HEK293 (cell line): ENCODE measurements around the gene NEURL4.

Source experiments
- CTCF ChIA-PET: fragments of 350-600 bp; formaldehyde crosslinking; extraction: SDS; loops from one replicate; lab custom pipeline; 2021; ENCODE audit warnings: antibody characterized with exemption; lab: Yijun Ruan, JAX
- POLR2A ChIA-PET: fragments of 300-600 bp; formaldehyde crosslinking; extraction: SDS; loops from one replicate; lab custom pipeline; 2020; ENCODE audit warnings: antibody characterized with exemption, inconsistent platforms; lab: Yijun Ruan, JAX
- H3K27ac ChIP-seq: fragments of 200-500 bp; sonication (Bioruptor generic); 2 replicates; pipeline ENCODE4 v1.5.1; 2014; ENCODE audit warnings: low read depth, low read length, control low read depth, inconsistent platforms; ENCODE audit errors: extremely low read depth
- H3K36me3 ChIP-seq, 2 experiments: fragments of 200-500 bp in 1 of 2; sonication (Bioruptor generic) in 1 of 2; 1 replicate in 1 of 2; 2 replicates in 1 of 2; pipeline ENCODE4 v1.5.1; 2014 to 2017; ENCODE audit warnings: inconsistent platforms in 2 of 2, low read length in 2 of 2; ENCODE audit not compliant: control insufficient read depth in 2 of 2, insufficient read depth in 1 of 2
- H3K4me1 ChIP-seq: fragments of 200-500 bp; sonication (Bioruptor generic); 2 replicates; pipeline ENCODE4 v1.5.1; 2014; ENCODE audit warnings: mild to moderate bottlenecking, low read length, inconsistent platforms; ENCODE audit not compliant: control insufficient read depth, insufficient read depth
- H3K4me3 ChIP-seq: 2 replicates; pipeline ENCODE4 v1.5.1; 2011; ENCODE audit warnings: low read depth, mild to moderate bottlenecking, control low read depth, low read length, moderate library complexity
- H3K9me3 ChIP-seq: fragments of 200-500 bp; sonication (Bioruptor generic); 2 replicates; pipeline ENCODE4 v1.5.1; 2014; ENCODE audit warnings: low read depth, low read length, inconsistent platforms; ENCODE audit not compliant: control insufficient read depth, insufficient read depth
- IKZF3 ChIP-seq: fragments of 450-650 bp; IDR thresholded peaks from 2 replicates; pipeline ENCODE4 v1.5.0; 2018; ENCODE audit warnings: missing biosample characterization, mild to moderate bottlenecking, missing genetic modification characterization, moderate library complexity
- SETDB1 ChIP-seq: IDR thresholded peaks from one replicate; pipeline ENCODE4 v1.6.1; 2017; ENCODE audit warnings: mild to moderate bottlenecking, low read length, moderate library complexity, mixed read lengths; ENCODE audit not compliant: insufficient read length
- WT1 ChIP-seq: fragments of 450-650 bp; formaldehyde crosslinking; IDR thresholded peaks from 2 replicates; pipeline ENCODE4 v1.5.1; 2016; ENCODE audit warnings: missing biosample characterization, missing genetic modification characterization
- ZFP69B ChIP-seq: fragments of 450-650 bp; formaldehyde crosslinking; IDR thresholded peaks from 2 replicates; pipeline ENCODE4 v1.5.1; 2016; ENCODE audit warnings: missing biosample characterization, missing genetic modification characterization
- ZIC2 ChIP-seq: fragments of 450-650 bp; formaldehyde crosslinking; IDR thresholded peaks from 2 replicates; pipeline ENCODE4 v1.5.1; 2016; ENCODE audit warnings: missing biosample characterization, missing genetic modification characterization
- ZNF133 ChIP-seq: fragments of 450-650 bp; formaldehyde crosslinking; IDR thresholded peaks from 2 replicates; pipeline ENCODE4 v1.5.1; 2016; ENCODE audit warnings: missing biosample characterization, missing genetic modification characterization
- ZNF157 ChIP-seq: fragments of 450-650 bp; formaldehyde crosslinking; IDR thresholded peaks from 2 replicates; pipeline ENCODE4 v1.5.1; 2016; ENCODE audit warnings: missing biosample characterization, missing genetic modification characterization
- ZNF16 ChIP-seq: fragments of 450-650 bp; formaldehyde crosslinking; IDR thresholded peaks from 2 replicates; pipeline ENCODE4 v1.5.1; 2016; ENCODE audit warnings: low read depth, missing biosample characterization, missing genetic modification characterization
- ZNF548 ChIP-seq: fragments of 450-650 bp; formaldehyde crosslinking; IDR thresholded peaks from 2 replicates; pipeline ENCODE4 v1.5.1; 2016; ENCODE audit warnings: missing biosample characterization, missing genetic modification characterization
- ZNF571 ChIP-seq: fragments of 450-650 bp; formaldehyde crosslinking; IDR thresholded peaks from 2 replicates; pipeline ENCODE4 v1.5.0; 2017; ENCODE audit warnings: missing biosample characterization, missing genetic modification characterization
- ZNF600 ChIP-seq: fragments of 450-650 bp; formaldehyde crosslinking; IDR thresholded peaks from 2 replicates; pipeline ENCODE4 v1.5.1; 2016; ENCODE audit warnings: missing biosample characterization, missing genetic modification characterization
- ZNF830 ChIP-seq: fragments of 450-650 bp; IDR thresholded peaks from 2 replicates; pipeline ENCODE4 v1.5.0; 2018; ENCODE audit warnings: missing biosample characterization, missing genetic modification characterization, low read depth, mild to moderate bottlenecking, moderate library complexity
- ZNF843 ChIP-seq: fragments of 450-650 bp; formaldehyde crosslinking; IDR thresholded peaks from 2 replicates; pipeline ENCODE4 v1.5.1; 2016; ENCODE audit warnings: missing biosample characterization, missing genetic modification characterization
- TF ChIP-seq, protein P1 (sequence below): fragments of 450-650 bp; formaldehyde crosslinking; IDR thresholded peaks from 2 replicates; pipeline ENCODE4 v1.5.1; 2016; ENCODE audit warnings: missing biosample characterization, missing genetic modification characterization
- TF ChIP-seq, protein P2 (sequence below): fragments of 450-650 bp; formaldehyde crosslinking; IDR thresholded peaks from 2 replicates; pipeline ENCODE4 v1.5.1; 2016; ENCODE audit warnings: missing biosample characterization, missing genetic modification characterization
- TF ChIP-seq, protein P3 (sequence below): fragments of 450-650 bp; formaldehyde crosslinking; IDR thresholded peaks from 2 replicates; pipeline ENCODE4 v1.5.1; 2016; ENCODE audit warnings: missing biosample characterization, missing genetic modification characterization
- TF ChIP-seq, protein P4 (sequence below): fragments of 450-650 bp; formaldehyde crosslinking; IDR thresholded peaks from 2 replicates; pipeline ENCODE4 v1.5.1; 2016; ENCODE audit warnings: missing biosample characterization, missing genetic modification characterization
- TF ChIP-seq, protein P5 (sequence below): sonication (generic); formaldehyde crosslinking; IDR thresholded peaks from 2 replicates; pipeline ENCODE4 v1.8.1; 2022; ENCODE audit warnings: mild to moderate bottlenecking, moderate library complexity, missing genetic modification reagents
- TF ChIP-seq, protein P6 (sequence below): fragments of 450-650 bp; formaldehyde crosslinking; IDR thresholded peaks from 2 replicates; pipeline ENCODE4 v1.5.1; 2017; ENCODE audit warnings: missing biosample characterization, missing genetic modification characterization

The NEURL4 gene

DNA sequence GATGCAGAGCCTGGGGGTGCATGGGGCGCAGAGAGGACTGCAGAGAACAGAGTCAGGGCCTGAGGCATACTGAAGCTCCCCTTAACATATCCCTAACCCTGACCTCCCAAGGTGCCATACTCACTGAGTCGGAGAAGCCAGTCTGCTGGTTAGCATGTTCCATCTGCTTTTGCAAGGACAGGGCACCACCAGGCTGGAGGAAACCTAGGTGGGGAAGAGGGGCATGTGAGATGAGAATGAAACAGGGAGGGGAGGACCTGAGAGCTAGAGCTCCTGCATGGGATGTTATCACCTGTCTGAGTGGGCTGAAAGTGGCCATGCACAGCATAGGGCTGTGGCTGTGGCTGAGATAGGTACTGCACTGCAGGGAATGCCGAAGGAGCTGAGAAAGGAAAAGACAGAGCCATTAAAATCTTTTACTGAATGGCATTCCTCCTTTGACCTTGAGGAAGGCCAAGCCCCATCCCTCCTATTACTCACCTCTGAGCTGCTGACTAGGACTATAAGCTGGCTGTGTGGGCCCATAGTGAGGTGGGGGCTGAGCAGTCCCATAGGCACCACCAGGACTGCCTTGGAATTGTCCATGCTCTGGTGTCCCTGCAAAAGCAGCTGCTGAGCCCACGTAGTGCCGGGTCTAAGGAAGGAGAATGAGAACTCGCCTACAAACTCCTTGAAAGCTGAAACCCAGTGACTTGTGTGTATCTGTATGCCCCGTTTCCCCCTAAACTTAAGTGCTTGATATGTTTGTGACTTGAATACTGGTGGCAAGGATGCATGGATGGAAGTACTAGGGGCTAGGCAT, 15.8 kb downstream of the NEURL4 start (continued):
- TF ChIP-seq, protein P1, sequence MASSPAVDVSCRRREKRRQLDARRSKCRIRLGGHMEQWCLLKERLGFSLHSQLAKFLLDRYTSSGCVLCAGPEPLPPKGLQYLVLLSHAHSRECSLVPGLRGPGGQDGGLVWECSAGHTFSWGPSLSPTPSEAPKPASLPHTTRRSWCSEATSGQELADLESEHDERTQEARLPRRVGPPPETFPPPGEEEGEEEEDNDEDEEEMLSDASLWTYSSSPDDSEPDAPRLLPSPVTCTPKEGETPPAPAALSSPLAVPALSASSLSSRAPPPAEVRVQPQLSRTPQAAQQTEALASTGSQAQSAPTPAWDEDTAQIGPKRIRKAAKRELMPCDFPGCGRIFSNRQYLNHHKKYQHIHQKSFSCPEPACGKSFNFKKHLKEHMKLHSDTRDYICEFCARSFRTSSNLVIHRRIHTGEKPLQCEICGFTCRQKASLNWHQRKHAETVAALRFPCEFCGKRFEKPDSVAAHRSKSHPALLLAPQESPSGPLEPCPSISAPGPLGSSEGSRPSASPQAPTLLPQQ (tag by site-specific recombination), result peak; percentile 90
- TF ChIP-seq ZFP69B (tag by site-specific recombination) (peak; percentile 91), ZNF548 (tag by site-specific recombination) (no peak), ZNF843 (tag by site-specific recombination) (no peak), ZNF830 (tag by site-specific recombination) (no peak), ZNF16 (no peak), ZNF157 (tag by site-specific recombination) (no peak), IKZF3 (0 out of 2 replicates have a peak, but pooled peaks have one; percentile 36), ZNF571 (no peak)
- TF ChIP-seq, protein P2, sequence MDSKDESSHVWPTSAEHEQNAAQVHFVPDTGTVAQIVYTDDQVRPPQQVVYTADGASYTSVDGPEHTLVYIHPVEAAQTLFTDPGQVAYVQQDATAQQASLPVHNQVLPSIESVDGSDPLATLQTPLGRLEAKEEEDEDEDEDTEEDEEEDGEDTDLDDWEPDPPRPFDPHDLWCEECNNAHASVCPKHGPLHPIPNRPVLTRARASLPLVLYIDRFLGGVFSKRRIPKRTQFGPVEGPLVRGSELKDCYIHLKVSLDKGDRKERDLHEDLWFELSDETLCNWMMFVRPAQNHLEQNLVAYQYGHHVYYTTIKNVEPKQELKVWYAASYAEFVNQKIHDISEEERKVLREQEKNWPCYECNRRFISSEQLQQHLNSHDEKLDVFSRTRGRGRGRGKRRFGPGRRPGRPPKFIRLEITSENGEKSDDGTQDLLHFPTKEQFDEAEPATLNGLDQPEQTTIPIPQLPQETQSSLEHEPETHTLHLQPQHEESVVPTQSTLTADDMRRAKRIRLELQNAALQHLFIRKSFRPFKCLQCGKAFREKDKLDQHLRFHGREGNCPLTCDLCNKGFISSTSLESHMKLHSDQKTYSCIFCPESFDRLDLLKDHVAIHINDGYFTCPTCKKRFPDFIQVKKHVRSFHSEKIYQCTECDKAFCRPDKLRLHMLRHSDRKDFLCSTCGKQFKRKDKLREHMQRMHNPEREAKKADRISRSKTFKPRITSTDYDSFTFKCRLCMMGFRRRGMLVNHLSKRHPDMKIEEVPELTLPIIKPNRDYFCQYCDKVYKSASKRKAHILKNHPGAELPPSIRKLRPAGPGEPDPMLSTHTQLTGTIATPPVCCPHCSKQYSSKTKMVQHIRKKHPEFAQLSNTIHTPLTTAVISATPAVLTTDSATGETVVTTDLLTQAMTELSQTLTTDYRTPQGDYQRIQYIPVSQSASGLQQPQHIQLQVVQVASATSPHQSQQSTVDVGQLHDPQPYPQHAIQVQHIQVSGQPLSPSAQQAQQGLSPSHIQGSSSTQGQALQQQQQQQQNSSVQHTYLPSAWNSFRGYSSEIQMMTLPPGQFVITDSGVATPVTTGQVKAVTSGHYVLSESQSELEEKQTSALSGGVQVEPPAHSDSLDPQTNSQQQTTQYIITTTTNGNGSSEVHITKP, result peak; percentile 62
- TF ChIP-seq, protein P3, sequence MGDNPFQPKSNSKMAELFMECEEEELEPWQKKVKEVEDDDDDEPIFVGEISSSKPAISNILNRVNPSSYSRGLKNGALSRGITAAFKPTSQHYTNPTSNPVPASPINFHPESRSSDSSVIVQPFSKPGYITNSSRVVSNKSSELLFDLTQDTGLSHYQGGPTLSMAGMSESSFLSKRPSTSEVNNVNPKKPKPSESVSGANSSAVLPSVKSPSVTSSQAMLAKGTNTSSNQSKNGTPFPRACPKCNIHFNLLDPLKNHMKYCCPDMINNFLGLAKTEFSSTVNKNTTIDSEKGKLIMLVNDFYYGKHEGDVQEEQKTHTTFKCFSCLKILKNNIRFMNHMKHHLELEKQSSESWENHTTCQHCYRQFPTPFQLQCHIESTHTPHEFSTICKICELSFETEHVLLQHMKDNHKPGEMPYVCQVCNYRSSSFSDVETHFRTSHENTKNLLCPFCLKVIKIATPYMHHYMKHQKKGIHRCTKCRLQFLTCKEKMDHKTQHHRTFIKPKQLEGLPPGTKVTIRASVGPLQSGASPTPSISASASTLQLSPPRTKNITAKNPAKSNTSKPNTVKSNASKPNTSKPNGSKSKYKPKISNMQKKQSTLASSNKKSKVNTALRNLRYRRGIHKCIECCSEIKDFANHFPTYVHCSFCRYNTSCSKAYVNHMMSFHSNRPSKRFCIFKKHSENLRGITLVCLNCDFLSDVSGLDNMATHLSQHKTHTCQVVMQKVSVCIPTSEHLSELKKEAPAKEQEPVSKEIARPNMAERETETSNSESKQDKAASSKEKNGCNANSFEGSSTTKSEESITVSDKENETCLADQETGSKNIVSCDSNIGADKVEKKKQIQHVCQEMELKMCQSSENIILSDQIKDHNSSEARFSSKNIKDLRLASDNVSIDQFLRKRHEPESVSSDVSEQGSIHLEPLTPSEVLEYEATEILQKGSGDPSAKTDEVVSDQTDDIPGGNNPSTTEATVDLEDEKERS, result no peak
- TF ChIP-seq, protein P4, sequence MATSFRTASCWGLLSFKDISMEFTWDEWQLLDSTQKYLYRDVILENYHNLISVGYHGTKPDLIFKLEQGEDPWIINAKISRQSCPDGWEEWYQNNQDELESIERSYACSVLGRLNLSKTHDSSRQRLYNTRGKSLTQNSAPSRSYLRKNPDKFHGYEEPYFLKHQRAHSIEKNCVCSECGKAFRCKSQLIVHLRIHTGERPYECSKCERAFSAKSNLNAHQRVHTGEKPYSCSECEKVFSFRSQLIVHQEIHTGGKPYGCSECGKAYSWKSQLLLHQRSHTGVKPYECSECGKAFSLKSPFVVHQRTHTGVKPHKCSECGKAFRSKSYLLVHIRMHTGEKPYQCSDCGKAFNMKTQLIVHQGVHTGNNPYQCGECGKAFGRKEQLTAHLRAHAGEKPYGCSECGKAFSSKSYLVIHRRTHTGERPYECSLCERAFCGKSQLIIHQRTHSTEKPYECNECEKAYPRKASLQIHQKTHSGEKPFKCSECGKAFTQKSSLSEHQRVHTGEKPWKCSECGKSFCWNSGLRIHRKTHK (tag by site-specific recombination), result no peak
- TF ChIP-seq, protein P5, sequence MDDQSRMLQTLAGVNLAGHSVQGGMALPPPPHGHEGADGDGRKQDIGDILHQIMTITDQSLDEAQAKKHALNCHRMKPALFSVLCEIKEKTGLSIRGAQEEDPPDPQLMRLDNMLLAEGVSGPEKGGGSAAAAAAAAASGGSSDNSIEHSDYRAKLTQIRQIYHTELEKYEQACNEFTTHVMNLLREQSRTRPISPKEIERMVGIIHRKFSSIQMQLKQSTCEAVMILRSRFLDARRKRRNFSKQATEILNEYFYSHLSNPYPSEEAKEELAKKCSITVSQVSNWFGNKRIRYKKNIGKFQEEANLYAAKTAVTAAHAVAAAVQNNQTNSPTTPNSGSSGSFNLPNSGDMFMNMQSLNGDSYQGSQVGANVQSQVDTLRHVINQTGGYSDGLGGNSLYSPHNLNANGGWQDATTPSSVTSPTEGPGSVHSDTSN (CRISPR knock-in tag), result no peak

DNA sequence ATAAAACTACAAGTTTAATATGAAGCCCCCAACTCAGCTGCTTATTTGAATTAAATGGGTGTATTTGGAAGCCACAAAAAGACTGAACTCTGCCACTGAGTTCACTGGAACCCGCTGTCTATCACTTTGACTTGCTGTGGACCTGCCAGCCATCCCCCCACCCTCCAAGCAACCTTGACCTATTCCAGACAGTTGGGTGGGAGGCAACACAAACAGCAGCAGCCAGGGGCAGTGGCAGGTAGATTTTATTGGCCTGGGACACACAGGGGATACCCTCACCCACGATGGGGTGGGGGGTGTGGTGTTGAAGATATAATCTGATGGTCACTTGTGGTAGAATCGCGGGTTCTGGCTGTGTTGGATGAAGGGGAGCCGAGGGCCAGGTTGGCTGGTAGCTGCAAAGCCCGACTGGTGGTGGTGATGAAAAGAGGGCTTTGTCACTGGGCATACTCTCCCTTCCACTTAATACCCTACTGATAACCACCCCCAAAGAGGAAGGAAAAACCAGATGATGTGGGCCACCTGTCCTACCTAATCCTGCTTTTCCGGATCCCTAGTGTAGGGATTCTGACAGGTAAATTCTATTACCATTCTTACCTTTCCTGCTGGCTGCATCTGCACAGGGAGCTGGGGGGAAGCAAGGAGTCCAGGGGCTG, 16.6 kb downstream of the NEURL4 start:
- ChIA-PET POLR2A (interaction anchor here (1.0 to 4.1 kb wide), 9 partner anchors 9 to 261 kb away, joined by 3 to 42 read pairs (median 4); partner anchors contain the start of genes DVL2, GABARAP, NEURL4 and PLSCR3), CTCF (interaction anchor here (0.9 to 4.1 kb wide), 6 partner anchors 9 to 248 kb away, joined by 3 to 22 read pairs (median 4); partner anchors contain the start of genes ACADVL, DLG4 and NEURL4)
- no peak overlapping the region for H3K4me3 ChIP-seq
- no peaks in the 10 kb centered on the region for H3K9me3 ChIP-seq
- peaks cover 19% of the 10 kb centered on the region for H3K4me1 ChIP-seq
- peak overlapping the region; percentile 54; the same call in 1 of the 2 replicates for H3K27ac ChIP-seq
- H3K36me3 ChIP-seq, result peaks cover 35 to 67% of the 10 kb centered on the region in 2 experiments
- no peak for TF ChIP-seq SETDB1
- TF ChIP-seq WT1 (tag by site-specific recombination), result no peak
- TF ChIP-seq ZNF133, result no peak
- no peak for TF ChIP-seq ZIC2
- TF ChIP-seq ZNF600, result 0 out of 2 replicates have a peak, but pooled peaks have one; percentile 10
- TF ChIP-seq, protein P6, sequence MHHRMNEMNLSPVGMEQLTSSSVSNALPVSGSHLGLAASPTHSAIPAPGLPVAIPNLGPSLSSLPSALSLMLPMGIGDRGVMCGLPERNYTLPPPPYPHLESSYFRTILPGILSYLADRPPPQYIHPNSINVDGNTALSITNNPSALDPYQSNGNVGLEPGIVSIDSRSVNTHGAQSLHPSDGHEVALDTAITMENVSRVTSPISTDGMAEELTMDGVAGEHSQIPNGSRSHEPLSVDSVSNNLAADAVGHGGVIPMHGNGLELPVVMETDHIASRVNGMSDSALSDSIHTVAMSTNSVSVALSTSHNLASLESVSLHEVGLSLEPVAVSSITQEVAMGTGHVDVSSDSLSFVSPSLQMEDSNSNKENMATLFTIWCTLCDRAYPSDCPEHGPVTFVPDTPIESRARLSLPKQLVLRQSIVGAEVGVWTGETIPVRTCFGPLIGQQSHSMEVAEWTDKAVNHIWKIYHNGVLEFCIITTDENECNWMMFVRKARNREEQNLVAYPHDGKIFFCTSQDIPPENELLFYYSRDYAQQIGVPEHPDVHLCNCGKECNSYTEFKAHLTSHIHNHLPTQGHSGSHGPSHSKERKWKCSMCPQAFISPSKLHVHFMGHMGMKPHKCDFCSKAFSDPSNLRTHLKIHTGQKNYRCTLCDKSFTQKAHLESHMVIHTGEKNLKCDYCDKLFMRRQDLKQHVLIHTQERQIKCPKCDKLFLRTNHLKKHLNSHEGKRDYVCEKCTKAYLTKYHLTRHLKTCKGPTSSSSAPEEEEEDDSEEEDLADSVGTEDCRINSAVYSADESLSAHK (tag by site-specific recombination), result no peak
